Placental epithelial cell (primary cell): ENCODE measurements around the gene OR51T1. TPM values are rescaled to one million over a fixed set of nuclear protein-coding genes. Genes with fewer than 3 reads are reported as not detected.

Experiments
- total RNA-seq: library from RNA; depleted of rRNA; stranded (reverse); fragments of >200 nt; gene quantifications from 2 replicates; pipeline ENCODE4 v1.2.3, GENCODE V29; 2012

Gene OR51T1
- not detected in 2 replicates for total RNA-seq

GRCh38 chr11:4881860-4882500 lies at the start of gene OR51T1:
Gene OR51T1, plus strand, starts transcription at chr11:4881900. Its CDS starts 0 bp downstream, at chr11:4881900.

GRCh38 chr11:4848908-4849532 lies 32.7 kb upstream of the OR51T1 start, which contains the start of gene OR51S1:
Gene OR51S1, minus strand, starts transcription at chr11:4849208. Its CDS starts 0 bp downstream, at chr11:4849208.

DNA sequence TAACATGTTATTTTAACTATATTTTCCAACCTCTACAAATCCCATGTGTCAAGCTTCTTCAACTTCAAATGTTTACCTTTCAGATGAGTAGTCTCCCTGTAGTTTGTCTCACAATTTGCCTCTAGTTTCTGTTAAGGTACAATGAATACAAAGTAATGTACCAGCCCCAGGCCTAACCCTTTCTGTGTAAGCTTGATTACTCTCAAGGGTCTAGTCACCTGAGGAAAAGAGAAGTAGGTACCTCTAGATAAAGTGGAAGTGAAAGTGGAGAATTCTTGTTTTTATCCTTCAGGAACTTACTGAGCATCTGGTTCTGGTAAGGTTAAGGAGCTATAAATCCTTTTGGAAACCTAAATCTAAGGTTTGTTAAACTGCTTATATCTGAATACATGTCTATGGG lies 21.8 kb downstream of the OR51T1 start, which contains the start of gene OR51A7:
Gene OR51A7, plus strand, starts transcription at position 300 of the 400 bp plus-strand sequence. CDS start 3,587 bp downstream, outside the sequence.

GRCh38 chr11:4919250-4919649 lies 37.5 kb downstream of the OR51T1 start, which contains the start of gene OR51G2:
Gene OR51G2, minus strand, starts transcription at chr11:4919350. Its CDS starts 3,687 bp downstream, at chr11:4915663.

DNA sequence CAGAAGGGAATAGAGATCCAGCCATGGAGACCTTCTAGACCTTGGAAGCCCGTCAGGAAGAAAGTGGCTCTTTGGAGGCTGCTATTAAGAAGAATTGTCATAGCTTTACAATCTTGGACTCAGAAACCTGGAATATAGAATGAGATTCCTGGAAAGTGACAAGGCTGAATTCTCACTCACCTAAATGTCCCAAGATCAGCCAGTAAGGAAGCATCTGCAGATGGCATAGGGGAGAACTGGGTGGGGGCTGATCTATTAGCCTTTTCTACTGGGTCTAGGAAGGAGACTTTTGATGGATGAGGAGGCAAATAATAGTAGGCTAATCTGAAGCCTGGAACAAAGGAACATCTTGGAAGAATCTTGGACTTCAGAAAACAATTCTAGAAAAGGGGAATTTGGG lies 42.5 kb downstream of the OR51T1 start, which contains the start of gene OR51G1:
Gene OR51G1, minus strand, starts transcription at position 101 of the 400 bp plus-strand sequence. Its CDS starts 0 bp downstream, at position 101.

Other genes starting within 250 kb of the OR51T1 start
- not detected in 2 replicates for gene OR51D1, start 244.4 kb upstream of the OR51T1 start, total RNA-seq
- not detected in 2 replicates for gene OR51E1, start 237.9 kb upstream of the OR51T1 start, total RNA-seq
- gene OR51E2, start 184.0 kb upstream of the OR51T1 start, total RNA-seq: not detected in 2 replicates
- gene MMP26, start 177.1 kb upstream of the OR51T1 start, total RNA-seq: not detected in 2 replicates
- gene OR51F1, start 112.0 kb upstream of the OR51T1 start, total RNA-seq: not detected in 2 replicates
- not detected in 2 replicates for gene OR52R1, start 77.5 kb upstream of the OR51T1 start, total RNA-seq
- not detected in 2 replicates for gene OR51F2, start 60.6 kb upstream of the OR51T1 start, total RNA-seq
- not detected in 2 replicates for gene OR51S1, start 32.7 kb upstream of the OR51T1 start, total RNA-seq
- not detected in 2 replicates for gene OR51A7, start 21.9 kb downstream of the OR51T1 start, total RNA-seq
- gene OR51G2, start 37.5 kb downstream of the OR51T1 start, total RNA-seq: not detected in 2 replicates
- gene OR51G1, start 42.4 kb downstream of the OR51T1 start, total RNA-seq: not detected in 2 replicates
- gene OR51A4, start 65.7 kb downstream of the OR51T1 start, total RNA-seq: not detected in 2 replicates
- gene OR51A2, start 73.8 kb downstream of the OR51T1 start, total RNA-seq: not detected in 2 replicates
- gene OR51L1, start 113.0 kb downstream of the OR51T1 start, total RNA-seq: not detected in 2 replicates
- gene OR52J3, start 164.6 kb downstream of the OR51T1 start, total RNA-seq: not detected in 2 replicates
- not detected in 2 replicates for gene OR52E2, start 177.7 kb downstream of the OR51T1 start, total RNA-seq
- not detected in 2 replicates for gene OR52E1, start 187.7 kb downstream of the OR51T1 start, total RNA-seq